Neural crest cell (in vitro differentiated cells): ENCODE measurements around the gene FAM184B. TPM values are rescaled to one million over a fixed set of nuclear protein-coding genes. Genes with fewer than 3 reads are reported as not detected.

ENCODE experiments used
- DNase-seq: peaks from one replicate; pipeline ENCODE4 v3.0.0; 2021; ENCODE audit warnings: low read depth, mixed read lengths, low spot score
- H3K27ac Mint-ChIP-seq: one replicate; pipeline ENCODE4 v1.8.0; 2021; ENCODE audit warnings: mild to moderate bottlenecking, mixed read lengths; ENCODE audit not compliant: unreplicated experiment
- H3K27me3 Mint-ChIP-seq: 2 replicates; pipeline ENCODE4 v1.8.0; 2021; ENCODE audit warnings: low read depth, mild to moderate bottlenecking, mixed read lengths
- H3K36me3 Mint-ChIP-seq: 2 replicates; pipeline ENCODE4 v1.8.0; 2021; ENCODE audit warnings: low read depth, mild to moderate bottlenecking, mixed read lengths
- H3K4me1 Mint-ChIP-seq: 2 replicates; pipeline ENCODE4 v1.8.0; 2021; ENCODE audit warnings: mixed read lengths
- H3K4me3 Mint-ChIP-seq: one replicate; pipeline ENCODE4 v1.8.0; 2021; ENCODE audit warnings: mild to moderate bottlenecking, mixed read lengths
- H3K9me3 Mint-ChIP-seq: 2 replicates; pipeline ENCODE4 v1.8.0; 2021; ENCODE audit warnings: mixed read lengths
- CTCF ChIP-seq: fragments of 200-600 bp; sonication (generic); conservative IDR thresholded peaks from 2 replicates; pipeline ENCODE4 v1.5.0; 2021; ENCODE audit warnings: antibody characterized with exemption, mild to moderate bottlenecking
- total RNA-seq: library from RNA; stranded (reverse); gene quantifications from 2 replicates; pipeline ENCODE4 v1.2.1, GENCODE V29; 2021

FAM184B gene
- total RNA-seq, 1 donor from 2014 or later = 0.12 TPM

- Mint-ChIP-seq H3K4me1 (no peaks in the 10 kb centered on the region), H3K27ac (no peak overlapping the region), H3K9me3 (no peaks in the 10 kb centered on the region), H3K36me3 (peaks cover 8% of the 10 kb centered on the region), H3K4me3 (no peak overlapping the region), H3K27me3 (no peaks in the 10 kb centered on the region)
- no peak for DNase-seq
- peak; percentile 58 for TF ChIP-seq CTCF
Measured at GRCh38 chr4:17597517-17597916, 183.9 kb downstream of the FAM184B start.

GRCh38 chr4:17595471-17596005 lies 185.9 kb downstream of the FAM184B start:
- no peaks in the 10 kb centered on the region for H3K4me1 Mint-ChIP-seq
- no peak for TF ChIP-seq CTCF
- peaks cover 6% of the 10 kb centered on the region for H3K36me3 Mint-ChIP-seq
- no peak overlapping the region for H3K4me3 Mint-ChIP-seq
- H3K27ac Mint-ChIP-seq = no peak overlapping the region
- DNase-seq = no peak
- no peaks in the 10 kb centered on the region for H3K27me3 Mint-ChIP-seq
- H3K9me3 Mint-ChIP-seq = no peaks in the 10 kb centered on the region

GRCh38 chr4:17589355-17589754 lies 192.1 kb downstream of the FAM184B start:
- Mint-ChIP-seq H3K9me3 (no peaks in the 10 kb centered on the region), H3K4me3 (no peak overlapping the region), H3K27ac (peak overlapping the region; percentile 67), H3K27me3 (no peaks in the 10 kb centered on the region), H3K4me1 (peaks cover 16% of the 10 kb centered on the region), H3K36me3 (peaks cover 7% of the 10 kb centered on the region)
- no peak for TF ChIP-seq CTCF
- no peak for DNase-seq

GRCh38 chr4:17587094-17587822 lies 194.2 kb downstream of the FAM184B start:
- no peak overlapping the region for H3K4me3 Mint-ChIP-seq
- peaks cover 10% of the 10 kb centered on the region for H3K36me3 Mint-ChIP-seq
- H3K27me3 Mint-ChIP-seq = no peaks in the 10 kb centered on the region
- TF ChIP-seq CTCF = no peak
- H3K4me1 Mint-ChIP-seq = peaks cover 23% of the 10 kb centered on the region
- no peaks in the 10 kb centered on the region for H3K9me3 Mint-ChIP-seq
- no peak for DNase-seq
- H3K27ac Mint-ChIP-seq = peak overlapping the region; percentile 84

GRCh38 chr4:17584521-17585213 lies 196.8 kb downstream of the FAM184B start:
- Mint-ChIP-seq H3K4me1 (peaks cover 23% of the 10 kb centered on the region), H3K36me3 (peaks cover 10% of the 10 kb centered on the region), H3K9me3 (no peaks in the 10 kb centered on the region), H3K27me3 (no peaks in the 10 kb centered on the region), H3K27ac (peak overlapping the region; percentile 88), H3K4me3 (peak overlapping the region; percentile 72)
- TF ChIP-seq CTCF = no peak
- DNase-seq = no peak
